T-helper 22 cell (primary cell): ENCODE results near the gene ZBTB16.

ENCODE experiments used
- DNase-seq: peaks from one replicate; pipeline ENCODE4 v3.0.0-alpha.2; 2020; ENCODE audit warnings: low read depth

Gene ZBTB16

GRCh38 chr11:114261791-114262190 lies 202.3 kb downstream of the ZBTB16 start:
- DNase-seq, result no peak

- DNase-seq, result no peak
Measured at GRCh38 chr11:114262681-114263512, 203.4 kb downstream of the ZBTB16 start.

GRCh38 chr11:114263513-114264170 lies 204.1 kb downstream of the ZBTB16 start:
- DNase-seq, result no peak

GRCh38 chr11:114264381-114264780 lies 204.9 kb downstream of the ZBTB16 start:
- DNase-seq, result no peak

- no peak for DNase-seq
Measured at GRCh38 chr11:114265122-114265878, 205.8 kb downstream of the ZBTB16 start.

- DNase-seq, result no peak
Measured at GRCh38 chr11:114269498-114269897, 210.0 kb downstream of the ZBTB16 start.

- DNase-seq, result no peak
Measured at GRCh38 chr11:114270531-114271270, 211.2 kb downstream of the ZBTB16 start.

GRCh38 chr11:114271316-114271715 lies 211.8 kb downstream of the ZBTB16 start:
- no peak for DNase-seq

GRCh38 chr11:114272311-114272710 lies 212.8 kb downstream of the ZBTB16 start:
- DNase-seq, result no peak

GRCh38 chr11:114273071-114273470 lies 213.6 kb downstream of the ZBTB16 start:
- no peak for DNase-seq

- no peak for DNase-seq
Measured at GRCh38 chr11:114273890-114274635, 214.6 kb downstream of the ZBTB16 start.

- DNase-seq, result no peak
Measured at GRCh38 chr11:114274637-114275036, 215.1 kb downstream of the ZBTB16 start.

- no peak for DNase-seq
Measured at GRCh38 chr11:114275280-114275679, 215.8 kb downstream of the ZBTB16 start.

- no peak for DNase-seq
Measured at GRCh38 chr11:114276077-114276476, 216.6 kb downstream of the ZBTB16 start.

- no peak for DNase-seq
Measured at GRCh38 chr11:114277637-114278341, 218.3 kb downstream of the ZBTB16 start.

GRCh38 chr11:114278342-114279065 lies 219.0 kb downstream of the ZBTB16 start:
- DNase-seq, result no peak

- no peak for DNase-seq
Measured at GRCh38 chr11:114279792-114280546, 220.5 kb downstream of the ZBTB16 start.

- no peak for DNase-seq
Measured at GRCh38 chr11:114280696-114281095, 221.2 kb downstream of the ZBTB16 start.

GRCh38 chr11:114281388-114281956 lies 222.0 kb downstream of the ZBTB16 start:
- DNase-seq, result no peak
